Measurements from ENCODE around the gene OTOGL.
"Not testable (repeated sequence)": the region's sequence is repeated elsewhere in the genome, so short reads cannot be mapped to it uniquely, and the experiment has no call there.

Gene OTOGL

DNA sequence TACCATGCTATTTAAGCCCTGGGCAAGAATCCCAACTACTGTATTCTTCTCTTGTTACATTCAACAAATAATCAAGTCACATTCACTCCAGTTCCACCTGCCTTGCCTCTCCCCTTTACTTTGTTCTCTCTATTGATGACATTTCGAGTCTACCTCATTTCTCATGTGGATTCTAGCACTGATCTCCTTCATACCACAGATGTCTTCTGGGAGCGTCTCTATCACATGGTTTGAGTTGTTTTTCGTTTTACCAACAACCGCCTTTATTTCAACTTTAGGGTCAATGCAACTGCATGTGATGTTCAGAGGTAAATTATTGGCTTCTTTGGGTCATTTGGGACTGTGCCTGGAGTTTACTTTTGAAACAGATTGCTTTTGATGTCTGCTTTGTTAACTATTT is 40.7 kb downstream of the OTOGL start:
- Histone ChIP-seq H3K36me3 (replicated peaks) (no peaks in the 10 kb centered on the region), H3K27ac (no peak overlapping the region), H3K27me3 (replicated peaks) (no peaks in the 10 kb centered on the region), H3K4me3 (ENCODE audit: low read depth, low read length) (no peak overlapping the region)
- no peak for DNase-seq
- TF ChIP-seq, protein P1, sequence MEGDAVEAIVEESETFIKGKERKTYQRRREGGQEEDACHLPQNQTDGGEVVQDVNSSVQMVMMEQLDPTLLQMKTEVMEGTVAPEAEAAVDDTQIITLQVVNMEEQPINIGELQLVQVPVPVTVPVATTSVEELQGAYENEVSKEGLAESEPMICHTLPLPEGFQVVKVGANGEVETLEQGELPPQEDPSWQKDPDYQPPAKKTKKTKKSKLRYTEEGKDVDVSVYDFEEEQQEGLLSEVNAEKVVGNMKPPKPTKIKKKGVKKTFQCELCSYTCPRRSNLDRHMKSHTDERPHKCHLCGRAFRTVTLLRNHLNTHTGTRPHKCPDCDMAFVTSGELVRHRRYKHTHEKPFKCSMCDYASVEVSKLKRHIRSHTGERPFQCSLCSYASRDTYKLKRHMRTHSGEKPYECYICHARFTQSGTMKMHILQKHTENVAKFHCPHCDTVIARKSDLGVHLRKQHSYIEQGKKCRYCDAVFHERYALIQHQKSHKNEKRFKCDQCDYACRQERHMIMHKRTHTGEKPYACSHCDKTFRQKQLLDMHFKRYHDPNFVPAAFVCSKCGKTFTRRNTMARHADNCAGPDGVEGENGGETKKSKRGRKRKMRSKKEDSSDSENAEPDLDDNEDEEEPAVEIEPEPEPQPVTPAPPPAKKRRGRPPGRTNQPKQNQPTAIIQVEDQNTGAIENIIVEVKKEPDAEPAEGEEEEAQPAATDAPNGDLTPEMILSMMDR (IDR thresholded peaks at IDR 0.05; ENCODE audit: low read depth, low read length, missing control alignments) = no peak
- in situ Hi-C loops (cut with HindIII; ENCODE audit: low pct_ligation_motif_present, low sequenced_read_pairs) = no loop called here

DNA sequence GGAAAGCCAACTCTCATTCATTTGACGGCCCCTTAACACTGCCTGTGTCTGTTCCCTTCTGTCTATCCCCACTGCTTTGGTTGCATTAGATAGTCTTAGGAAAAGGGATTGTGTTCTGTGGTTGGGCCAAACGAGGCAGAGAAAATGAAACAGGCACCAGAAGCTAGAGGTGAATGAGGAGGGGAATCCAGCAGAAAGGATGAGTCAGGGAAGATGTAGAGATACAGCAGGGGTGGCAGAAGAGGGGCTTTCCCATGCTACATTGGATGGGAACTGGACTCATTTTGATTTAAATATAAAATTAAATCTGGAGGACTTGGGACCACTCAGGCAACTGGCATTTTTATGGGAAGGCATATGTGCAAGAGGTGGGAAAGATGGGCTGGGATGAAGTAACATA is 43.3 kb downstream of the OTOGL start:
- TF ChIP-seq, protein P1 (IDR thresholded peaks at IDR 0.05; ENCODE audit: low read depth, low read length, missing control alignments) = no peak
- no peaks in the 10 kb centered on the region for H3K36me3 ChIP-seq (replicated peaks)
- in situ Hi-C loops (cut with HindIII; ENCODE audit: low pct_ligation_motif_present, low sequenced_read_pairs) = no loop called here
- H3K27ac ChIP-seq = no peak overlapping the region
- no peak overlapping the region for H3K4me3 ChIP-seq (ENCODE audit: low read depth, low read length)
- H3K27me3 ChIP-seq (replicated peaks) = no peaks in the 10 kb centered on the region
- DNase-seq = no peak

DNA sequence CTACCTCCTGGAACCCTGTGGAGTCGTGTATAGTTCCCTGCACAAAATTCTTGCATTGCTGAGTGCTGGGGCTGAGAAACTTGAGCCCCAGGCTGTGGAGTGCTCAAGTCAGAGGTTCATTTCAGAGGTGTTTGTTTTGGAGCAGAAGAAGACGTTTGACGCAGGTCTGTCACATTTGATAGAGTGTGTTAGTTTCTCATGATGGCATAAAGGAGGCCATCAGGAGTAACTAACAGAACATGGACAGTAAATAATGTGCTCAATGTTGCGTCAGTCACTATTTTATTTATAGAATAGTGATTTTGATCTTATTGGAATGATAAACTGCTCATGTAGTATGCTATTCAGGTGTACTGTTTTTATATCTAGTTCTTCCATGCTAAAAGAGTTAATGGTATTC is 44.2 kb downstream of the OTOGL start:
- DNase-seq = no peak
- Histone ChIP-seq H3K4me3 (ENCODE audit: low read depth, low read length) (no peak overlapping the region), H3K36me3 (replicated peaks) (no peaks in the 10 kb centered on the region), H3K27me3 (replicated peaks) (no peaks in the 10 kb centered on the region), H3K27ac (no peak overlapping the region)
- TF ChIP-seq, protein P1 (IDR thresholded peaks at IDR 0.05; ENCODE audit: low read depth, low read length, missing control alignments) = no peak
- in situ Hi-C loops (cut with HindIII; ENCODE audit: low pct_ligation_motif_present, low sequenced_read_pairs) = no loop called here

DNA sequence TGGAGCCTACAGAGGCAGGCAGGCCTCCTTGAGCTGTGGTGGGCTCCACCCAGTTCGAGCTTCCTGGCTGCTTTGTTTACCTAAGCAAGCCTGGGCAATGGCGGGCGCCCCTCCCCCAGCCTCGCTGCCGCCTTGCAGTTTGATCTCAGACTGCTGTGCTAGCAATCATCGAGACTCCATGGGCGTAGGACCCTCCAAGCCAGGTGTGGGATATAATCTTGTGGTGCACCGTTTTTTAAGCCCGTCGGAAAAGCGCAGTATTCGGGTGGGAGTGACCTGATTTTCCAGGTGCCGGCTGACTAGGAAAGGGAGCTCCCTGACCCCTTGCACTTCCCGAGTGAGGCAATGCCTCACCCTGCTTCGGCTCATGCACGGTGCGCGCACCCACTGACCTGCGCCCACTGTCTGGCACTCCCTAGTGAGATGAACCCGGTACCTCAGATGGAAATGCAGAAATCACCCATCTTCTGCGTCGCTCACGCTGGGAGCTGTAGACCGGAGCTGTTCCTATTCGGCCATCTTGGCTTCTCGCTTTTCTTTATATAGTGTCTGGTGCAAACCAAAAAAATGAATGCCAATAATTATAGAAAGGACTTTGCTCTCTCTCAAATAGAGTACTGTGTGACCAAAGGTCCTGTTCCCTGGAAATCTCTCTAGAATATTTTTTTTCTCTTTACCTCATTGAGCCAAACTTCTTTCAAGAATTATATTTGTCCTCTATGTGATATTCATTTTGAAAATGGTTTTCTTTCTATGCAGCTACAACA is 50.4 kb downstream of the OTOGL start:
- in situ Hi-C loops (cut with HindIII; ENCODE audit: low pct_ligation_motif_present, low sequenced_read_pairs); H3K27ac ChIP-seq; H3K36me3 ChIP-seq (replicated peaks); H3K4me3 ChIP-seq (ENCODE audit: low read depth, low read length); H3K27me3 ChIP-seq (replicated peaks); DNase-seq: not testable (repeated sequence)

DNA sequence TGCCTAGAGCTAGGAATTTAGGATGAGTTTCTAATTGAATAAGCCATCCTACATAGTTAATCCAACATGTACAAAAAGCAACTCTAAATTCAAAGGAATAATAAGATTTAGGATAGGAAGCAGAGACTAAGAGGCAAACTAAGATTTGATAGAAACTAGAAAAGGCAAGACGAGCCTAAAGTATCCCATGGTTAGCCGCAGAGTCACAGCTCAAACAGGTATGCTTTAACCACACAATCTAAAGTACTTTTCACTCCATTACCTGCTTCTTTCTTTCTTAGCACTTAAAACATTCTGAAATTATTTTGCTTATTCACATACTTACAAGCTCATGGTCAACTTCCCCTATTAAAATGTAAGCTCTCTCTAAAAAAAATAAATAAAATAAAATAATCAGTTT is 51.8 kb downstream of the OTOGL start:
- no peak for DNase-seq
- H3K4me3 ChIP-seq (ENCODE audit: low read depth, low read length) = no peak overlapping the region
- H3K36me3 ChIP-seq (replicated peaks) = no peaks in the 10 kb centered on the region
- no peak overlapping the region for H3K27ac ChIP-seq
- in situ Hi-C loops (cut with HindIII; ENCODE audit: low pct_ligation_motif_present, low sequenced_read_pairs) = no loop called here
- TF ChIP-seq, protein P1 (IDR thresholded peaks at IDR 0.05; ENCODE audit: low read depth, low read length, missing control alignments) = no peak
- H3K27me3 ChIP-seq (replicated peaks) = no peaks in the 10 kb centered on the region

DNA sequence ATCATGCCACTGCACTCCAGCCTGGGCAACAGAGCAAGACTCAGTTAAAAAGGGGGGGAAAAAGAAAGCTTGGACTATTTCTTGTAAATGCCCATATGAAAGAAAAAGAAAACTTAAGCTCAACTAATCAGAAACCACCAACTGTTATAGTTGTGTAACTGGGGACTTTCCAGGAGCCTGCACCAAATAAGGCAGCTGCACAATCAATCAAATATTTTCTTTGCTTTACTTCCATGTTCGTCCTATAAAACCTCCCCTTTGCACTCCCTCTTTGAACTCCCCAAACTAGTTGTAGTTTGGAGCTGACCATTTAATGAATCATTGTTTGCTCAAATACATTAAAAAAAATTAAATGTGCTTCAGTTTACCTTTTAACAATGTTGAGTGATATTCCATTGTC is 54.9 kb downstream of the OTOGL start:
- TF ChIP-seq, protein P1 (IDR thresholded peaks at IDR 0.05; ENCODE audit: low read depth, low read length, missing control alignments) = no peak
- DNase-seq = no peak
- in situ Hi-C loops (cut with HindIII; ENCODE audit: low pct_ligation_motif_present, low sequenced_read_pairs) = no loop called here
- Histone ChIP-seq H3K27me3 (replicated peaks) (no peaks in the 10 kb centered on the region), H3K4me3 (ENCODE audit: low read depth, low read length) (no peak overlapping the region), H3K36me3 (replicated peaks) (no peaks in the 10 kb centered on the region), H3K27ac (no peak overlapping the region)

All from brain microvascular endothelial cell (primary cell).